SU-DHL-6 (cell line): ENCODE measurements around the gene RANGRF.

Experiments used
- H2AFZ ChIP-seq: fragments of 200-600 bp; sonication (generic); 2 replicates; pipeline ENCODE4 v1.6.1; 2014; ENCODE audit warnings: low read depth, mild to moderate bottlenecking, moderate library complexity, mixed read lengths, antibody characterized with exemption, low read length; ENCODE audit not compliant: severe bottlenecking
- H3F3A ChIP-seq: fragments of 200-600 bp; shearing (Covaris generic); 2 replicates; pipeline ENCODE4 v1.6.0; 2016; ENCODE audit warnings: antibody characterized with exemption, mild to moderate bottlenecking; ENCODE audit not compliant: insufficient read depth
- H3K27ac ChIP-seq: fragments of 200-600 bp; sonication (generic); 2 replicates; pipeline ENCODE4 v1.5.1; 2016; ENCODE audit warnings: low read depth, mild to moderate bottlenecking, low read length, moderate library complexity, mixed read lengths
- H3K27me3 ChIP-seq: fragments of 200-600 bp; sonication (generic), shearing (Covaris generic); 2 replicates; pipeline ENCODE4 v1.6.0; 2014; ENCODE audit warnings: mild to moderate bottlenecking, low read length
- H3K36me3 ChIP-seq: fragments of 200-600 bp; sonication (generic); 2 replicates; pipeline ENCODE4 v1.6.1; 2014; ENCODE audit warnings: mild to moderate bottlenecking, low read length, mixed read lengths
- H3K4me2 ChIP-seq: fragments of 300-600, 200-600 bp; shearing (Covaris generic), sonication (generic); 2 replicates; pipeline ENCODE4 v1.6.0; 2014; ENCODE audit warnings: low read length, low read depth, mild to moderate bottlenecking; ENCODE audit not compliant: poor library complexity, severe bottlenecking
- H3K4me3 ChIP-seq: fragments of 200-600 bp; sonication (generic); 2 replicates; pipeline ENCODE4 v1.5.1; 2014; ENCODE audit warnings: antibody characterized with exemption, low read length, mild to moderate bottlenecking, mixed read lengths; ENCODE audit not compliant: insufficient read depth, poor library complexity, severe bottlenecking
- H3K79me2 ChIP-seq: fragments of 200-600 bp; sonication (generic); 2 replicates; pipeline ENCODE4 v1.6.1; 2014; ENCODE audit warnings: mild to moderate bottlenecking, low read length, moderate library complexity; ENCODE audit not compliant: insufficient read depth
- H3K9ac ChIP-seq: fragments of 200-600 bp; sonication (generic); 2 replicates; pipeline ENCODE4 v1.7.0; 2014; ENCODE audit warnings: mild to moderate bottlenecking, low read length
- H3K9me2 ChIP-seq: fragments of 200-600 bp; sonication (generic); replicated peaks from 2 replicates; pipeline ENCODE4 v1.6.1; 2014; ENCODE audit warnings: low read length; ENCODE audit not compliant: insufficient read depth
- H3K9me3 ChIP-seq: fragments of 200-600 bp; sonication (generic); 2 replicates; pipeline ENCODE4 v1.6.1; 2014; ENCODE audit warnings: low read length, mixed read lengths; ENCODE audit not compliant: insufficient read depth
- H4K20me1 ChIP-seq: fragments of 200-600 bp; sonication (generic); 2 replicates; pipeline ENCODE4 v1.6.1; 2014; ENCODE audit warnings: low read depth, mild to moderate bottlenecking, antibody characterized with exemption, low read length, moderate library complexity, mixed read lengths
- CTCF ChIP-seq: fragments of 200-600 bp; sonication (generic); IDR thresholded peaks from one replicate; pipeline ENCODE4 v1.5.1; 2017; ENCODE audit warnings: antibody characterized with exemption, mild to moderate bottlenecking, low read length, moderate library complexity; ENCODE audit not compliant: insufficient read depth, poor library complexity, severe bottlenecking
- EZH2phosphoT487 ChIP-seq: fragments of 200-600 bp; sonication (generic), shearing (Covaris generic); conservative IDR thresholded peaks from 2 replicates; pipeline ENCODE4 v1.6.1; 2018; ENCODE audit warnings: mild to moderate bottlenecking, antibody characterized with exemption, low read length, moderate library complexity, mixed read lengths

The RANGRF gene

GRCh38 chr17:8333281-8333680, 44.8 kb downstream of the RANGRF start:
- H3F3A ChIP-seq, result no peaks in the 10 kb centered on the region
- no peak overlapping the region for H3K4me2 ChIP-seq
- no peaks in the 10 kb centered on the region for H3K9me3 ChIP-seq
- H3K36me3 ChIP-seq, result no peaks in the 10 kb centered on the region
- no peak overlapping the region for H3K27ac ChIP-seq
- TF ChIP-seq CTCF, result no peak
- no peak for TF ChIP-seq EZH2phosphoT487
- H3K79me2 ChIP-seq, result no peaks in the 10 kb centered on the region
- no peaks in the 10 kb centered on the region for H4K20me1 ChIP-seq
- no peak overlapping the region for H3K9ac ChIP-seq
- no peak overlapping the region for H3K4me3 ChIP-seq
- H3K9me2 ChIP-seq, result no peaks in the 10 kb centered on the region
- no peaks in the 10 kb centered on the region for H3K27me3 ChIP-seq
- no peak overlapping the region for H2AFZ ChIP-seq

- H3K27ac ChIP-seq, result no peak overlapping the region
Observed at GRCh38 chr17:8337802-8338752, 49.6 kb downstream of the RANGRF start.

GRCh38 chr17:8338753-8339140, 50.3 kb downstream of the RANGRF start:
- Histone ChIP-seq H3K4me3 (no peak overlapping the region), H3K9me3 (no peaks in the 10 kb centered on the region), H3K4me2 (no peak overlapping the region), H3K27me3 (no peaks in the 10 kb centered on the region), H3K36me3 (no peaks in the 10 kb centered on the region), H3K9me2 (no peaks in the 10 kb centered on the region), H3K9ac (no peak overlapping the region), H4K20me1 (no peaks in the 10 kb centered on the region), H2AFZ (no peak overlapping the region), H3K79me2 (no peaks in the 10 kb centered on the region), H3K27ac (no peak overlapping the region), H3F3A (no peaks in the 10 kb centered on the region)
- TF ChIP-seq CTCF (no peak), EZH2phosphoT487 (no peak)

More at GRCh38 chr17:8337802-8338752, 49.6 kb downstream of the RANGRF start:
- no peaks in the 10 kb centered on the region for H3K9me2 ChIP-seq
- TF ChIP-seq CTCF, result no peak
- TF ChIP-seq EZH2phosphoT487, result no peak
- no peak overlapping the region for H2AFZ ChIP-seq
- H3K9me3 ChIP-seq, result no peaks in the 10 kb centered on the region
- H3K27me3 ChIP-seq, result no peaks in the 10 kb centered on the region
- H3K4me2 ChIP-seq, result no peak overlapping the region
- H3K9ac ChIP-seq, result no peak overlapping the region
- no peaks in the 10 kb centered on the region for H3F3A ChIP-seq
- no peak overlapping the region for H3K4me3 ChIP-seq
- no peaks in the 10 kb centered on the region for H3K79me2 ChIP-seq
- no peaks in the 10 kb centered on the region for H4K20me1 ChIP-seq
- no peaks in the 10 kb centered on the region for H3K36me3 ChIP-seq
